Stimulated activated CD4-positive, alpha-beta T cell treated with anti-CD3 and anti-CD28 coated beads, Interleukin-12 subunit alpha, Interleukin-12 subunit beta, amount 100 ng/mL, for 4 hours (primary cell): Measurements from ENCODE around the gene PHYKPL.
"Not testable (repeated sequence)": the region's sequence is repeated elsewhere in the genome, so short reads cannot be mapped to it uniquely, and the experiment has no call there.

Experiments used
- DNase-seq: peaks from one replicate; pipeline ENCODE4 v3.0.0-alpha.2; 2020

PHYKPL gene

DNA sequence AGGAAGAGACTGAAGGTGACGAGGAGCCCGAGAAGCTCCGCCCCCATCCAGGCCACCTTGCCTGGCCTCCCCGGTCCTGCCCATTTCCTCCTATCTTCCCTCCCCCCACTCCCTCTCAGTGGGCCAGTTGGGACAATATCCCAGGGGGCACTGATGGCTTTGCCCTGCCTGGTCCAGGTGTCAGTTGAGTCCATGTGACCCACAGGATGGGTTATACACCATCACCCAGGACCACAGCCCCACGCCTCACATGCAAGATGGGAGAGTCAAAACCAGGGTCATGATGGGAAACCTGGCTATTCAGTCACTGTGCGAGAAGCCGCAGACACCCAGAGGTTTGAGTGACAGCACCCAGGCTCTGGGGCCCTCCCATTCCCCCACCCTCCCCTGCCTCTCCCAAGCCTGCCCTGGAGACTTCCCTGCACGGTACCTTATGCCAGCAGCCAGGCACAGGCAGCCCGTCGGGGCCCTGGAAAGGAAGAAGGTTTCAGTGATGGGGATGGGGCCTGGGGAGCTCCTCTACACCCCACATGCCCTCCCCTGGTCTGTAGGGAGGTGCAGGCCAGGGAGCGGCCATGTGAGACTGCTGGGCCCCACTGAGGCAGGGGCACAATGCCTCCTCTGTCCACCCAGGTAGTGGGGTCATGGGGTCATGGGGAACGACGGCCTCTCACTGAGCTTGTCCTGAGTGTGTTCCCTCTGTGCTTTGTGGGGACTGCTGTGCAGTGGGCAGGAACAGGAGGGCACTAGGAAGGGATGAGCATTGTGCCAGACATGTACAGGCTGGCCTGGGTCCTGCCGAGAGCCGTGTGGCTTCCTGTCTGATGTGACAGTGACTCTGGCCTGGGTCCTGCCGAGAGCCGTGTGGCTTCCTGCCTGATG lies 6.3 kb upstream of the PHYKPL start:
- no peak for DNase-seq

DNA sequence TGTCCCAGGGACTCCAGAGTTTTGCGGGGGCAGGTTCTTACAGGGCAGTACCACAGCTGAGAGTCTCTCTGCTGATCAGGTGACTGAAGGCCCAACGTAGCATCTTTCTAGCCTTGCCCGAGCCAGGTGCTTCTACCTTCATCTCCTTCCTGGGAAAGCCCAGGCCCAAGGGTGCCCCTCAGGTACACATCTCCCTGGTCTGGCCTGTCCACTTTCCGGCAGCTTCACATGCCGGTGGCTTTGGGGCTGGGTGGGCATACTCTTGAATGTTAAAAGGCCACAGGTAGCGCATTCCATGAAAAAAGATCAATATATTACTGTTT lies 5.7 kb upstream of the PHYKPL start:
- no peak for DNase-seq

GRCh38 chr5:178237431-178238312 lies 5.1 kb upstream of the PHYKPL start:
- DNase-seq, result no peak

GRCh38 chr5:178236679-178237078 lies 4.1 kb upstream of the PHYKPL start:
- DNase-seq, result no peak

DNA sequence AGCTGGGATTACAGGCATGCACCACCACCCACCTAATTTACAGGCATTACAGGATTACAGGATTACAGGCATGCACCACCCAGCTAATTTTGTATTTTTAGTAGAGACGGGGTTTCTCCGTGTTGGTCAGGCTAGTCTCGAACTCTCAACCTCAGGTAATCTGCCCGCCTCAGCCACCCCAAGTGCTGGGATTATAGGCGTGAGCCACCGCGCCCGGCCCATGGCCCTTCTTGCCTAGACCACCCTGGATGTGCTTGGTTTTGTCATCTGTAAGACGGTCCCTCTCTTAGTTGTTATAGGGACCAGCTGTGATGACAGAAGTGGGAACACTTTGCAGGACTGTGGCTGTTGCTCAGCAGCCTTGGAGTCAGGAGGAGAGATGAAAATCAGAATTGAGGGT lies 3.5 kb upstream of the PHYKPL start:
- DNase-seq, result no peak

GRCh38 chr5:178235588-178235974 lies 3.0 kb upstream of the PHYKPL start:
- DNase-seq, result no peak

DNA sequence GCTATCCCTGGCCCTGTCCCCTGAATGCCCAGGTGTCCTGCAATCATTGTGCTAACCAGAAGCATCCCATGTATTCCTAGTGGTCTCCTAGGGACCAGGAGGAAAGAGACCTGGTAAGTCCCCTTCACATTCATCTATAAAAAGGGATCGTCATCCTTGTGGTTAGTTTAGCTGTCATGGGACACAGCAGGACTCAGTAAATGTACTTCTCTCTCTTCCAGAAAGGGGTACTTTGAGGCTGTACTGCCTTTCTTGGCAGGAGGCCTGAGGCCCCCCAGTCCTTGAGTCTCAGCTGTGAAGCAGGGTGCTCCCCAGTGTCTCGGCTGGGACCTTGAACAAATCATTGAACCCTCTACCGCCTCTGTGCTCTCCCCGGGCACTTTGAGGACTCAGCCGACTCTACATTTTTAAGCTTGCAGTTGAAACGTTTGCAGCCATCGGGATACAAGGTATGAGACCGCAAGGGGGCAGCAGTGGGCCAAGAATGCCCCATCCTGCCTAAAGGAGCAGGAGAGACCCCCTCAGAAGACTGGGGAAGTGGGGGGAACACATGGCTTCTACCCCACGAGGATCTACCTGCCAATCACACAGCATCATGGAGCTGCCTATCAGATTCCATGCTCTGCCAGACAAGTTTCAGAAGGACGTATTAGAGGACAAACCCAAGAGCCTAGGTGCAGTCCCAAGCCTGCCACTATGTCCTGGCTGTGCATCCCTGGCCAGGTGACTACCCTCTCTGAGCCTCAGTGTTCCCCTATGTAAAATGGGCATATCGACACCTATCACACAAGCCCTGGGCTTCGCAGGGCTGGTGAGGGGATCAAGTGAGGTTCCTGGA lies 2.4 kb upstream of the PHYKPL start:
- peak; percentile 70 for DNase-seq

DNA sequence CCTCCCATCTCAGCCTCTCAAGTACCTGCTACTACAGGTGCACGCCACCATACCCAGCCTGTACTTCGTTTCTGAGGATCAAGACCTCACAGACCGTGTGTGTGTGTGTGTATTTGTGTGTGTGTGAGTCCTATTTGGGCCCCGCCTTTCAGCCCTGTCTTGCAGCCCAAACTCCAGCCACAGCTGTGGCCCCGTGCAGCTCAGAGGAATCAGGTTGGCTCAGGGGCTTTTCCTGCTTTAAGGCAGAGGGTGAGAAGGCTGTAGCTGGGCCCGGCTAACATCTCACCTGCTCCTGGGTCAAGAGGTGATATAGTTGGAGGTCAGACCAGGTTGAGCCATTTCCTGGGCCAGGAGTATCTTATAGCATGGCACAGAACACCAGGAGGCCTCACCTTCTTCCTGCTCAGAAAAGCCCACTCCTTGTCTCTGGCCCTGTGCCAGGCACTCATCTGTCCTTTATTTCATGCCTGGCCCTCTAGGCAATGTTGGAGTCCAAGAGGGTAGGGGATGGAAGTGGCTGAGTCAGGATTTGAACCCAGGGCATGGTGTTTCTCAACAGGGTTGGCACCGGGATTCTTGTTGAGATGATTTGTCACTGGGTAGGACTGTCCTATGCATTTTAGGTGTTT lies 1.6 kb upstream of the PHYKPL start:
- DNase-seq, result no peak

- no peak for DNase-seq
Measured at GRCh38 chr5:178232920-178233429, 373 bp upstream of the PHYKPL start.

GRCh38 chr5:178231539-178232123 lies 971 bp downstream of the PHYKPL start:
- DNase-seq, result no peak

DNA sequence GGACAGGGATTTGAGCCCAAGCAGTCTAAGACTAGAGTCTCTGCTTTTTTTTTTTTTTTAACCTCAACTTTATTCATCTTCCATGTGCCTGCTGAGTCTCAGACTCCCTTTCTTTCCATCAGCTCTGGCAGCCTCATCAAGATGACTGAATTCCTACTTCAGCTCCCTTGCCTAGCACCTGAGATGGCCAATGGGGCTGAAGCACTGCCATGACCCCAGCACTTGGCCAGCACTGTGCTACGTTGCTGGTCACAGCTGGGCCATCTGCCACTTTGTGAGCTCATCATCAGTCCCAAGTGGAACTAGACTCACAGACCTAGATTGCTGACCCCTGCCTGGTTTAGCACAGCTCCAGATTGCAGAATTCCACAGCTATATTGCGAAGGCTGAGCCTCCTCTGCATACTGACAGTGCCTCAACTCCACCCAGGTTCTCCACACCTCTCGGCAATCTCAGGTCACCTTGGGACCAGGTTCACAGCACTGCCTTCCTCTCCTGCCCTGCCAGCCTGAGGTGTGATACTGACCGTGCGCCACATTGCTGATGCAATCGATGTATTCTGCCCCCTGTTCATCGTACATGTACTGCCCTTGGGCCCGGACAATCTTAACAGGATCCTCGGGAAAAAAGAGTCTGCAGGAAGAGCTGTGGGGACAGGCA lies 1.6 kb downstream of the PHYKPL start:
- DNase-seq, result no peak

DNA sequence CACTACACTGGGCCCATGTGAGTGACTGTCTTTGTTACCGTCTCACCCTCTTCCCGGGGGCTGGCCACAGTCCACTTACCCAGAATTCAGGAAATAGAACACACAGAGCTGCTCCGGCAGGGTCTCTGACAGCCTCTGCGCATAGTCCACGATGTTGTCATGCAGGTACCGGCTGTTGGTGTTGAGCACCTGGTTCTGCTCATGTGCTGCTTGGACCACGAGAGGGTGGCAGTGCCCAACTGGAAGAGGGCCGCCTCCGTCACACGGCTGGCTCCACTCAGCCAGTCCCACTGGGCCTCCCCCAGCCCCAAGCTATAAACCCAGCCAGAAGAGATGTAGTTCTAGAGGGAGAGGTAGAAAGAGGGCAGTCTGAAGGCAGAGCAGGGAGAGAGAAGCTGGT lies 2.7 kb downstream of the PHYKPL start:
- DNase-seq, result no peak

- DNase-seq, result not testable (repeated sequence)
Measured at GRCh38 chr5:178229111-178229510, 3.5 kb downstream of the PHYKPL start.

DNA sequence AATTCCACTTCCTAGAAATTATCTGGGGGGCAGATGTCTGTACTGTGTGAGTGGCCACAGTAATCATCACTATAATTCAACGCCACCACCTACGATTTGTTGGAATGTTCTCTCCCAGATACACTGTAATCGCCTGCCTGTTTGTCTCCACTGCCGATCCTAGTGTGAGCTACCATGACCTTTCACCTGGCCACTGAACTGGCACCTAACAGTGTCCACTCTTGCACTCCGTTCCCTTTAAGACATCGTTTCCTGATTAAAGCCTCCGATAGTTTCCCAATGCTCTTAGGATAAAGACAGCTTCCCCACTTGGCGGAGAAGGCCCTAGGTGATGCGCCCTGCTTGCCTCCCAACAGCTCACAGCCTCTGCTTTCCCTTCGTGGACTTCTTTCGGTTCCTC lies 4.0 kb downstream of the PHYKPL start:
- DNase-seq, result no peak

- no peak for DNase-seq
Measured at GRCh38 chr5:178227929-178228328, 4.7 kb downstream of the PHYKPL start.

DNA sequence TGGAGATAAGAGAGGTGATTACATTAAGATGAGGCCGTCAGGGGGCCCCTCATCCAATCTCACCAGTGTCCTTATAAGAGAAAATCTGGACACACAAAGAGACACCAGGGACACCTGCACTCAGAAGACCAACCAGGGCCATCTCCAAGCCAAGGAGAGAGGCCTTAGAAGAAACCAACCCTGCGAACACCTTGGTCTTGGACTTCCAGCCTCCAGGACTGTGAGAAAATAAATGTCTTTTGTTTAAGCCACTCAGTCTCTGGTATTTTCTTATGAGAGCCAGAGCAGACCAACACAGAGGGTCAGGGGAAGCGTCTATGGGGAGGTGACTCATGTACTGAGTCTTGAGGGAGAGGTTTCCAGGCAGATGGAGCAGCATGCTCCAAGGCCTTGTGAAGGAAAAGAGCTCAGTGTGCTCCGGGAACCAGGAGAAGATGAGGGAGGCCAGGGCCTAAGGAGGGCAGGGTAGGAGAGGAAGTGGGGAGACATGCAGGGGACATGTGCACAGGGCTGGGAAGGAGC lies 5.4 kb downstream of the PHYKPL start:
- DNase-seq, result no peak

GRCh38 chr5:178225174-178225573 lies 7.4 kb downstream of the PHYKPL start:
- no peak for DNase-seq

GRCh38 chr5:178224403-178224802 lies 8.2 kb downstream of the PHYKPL start:
- DNase-seq, result no peak

GRCh38 chr5:178223828-178224335 lies 8.7 kb downstream of the PHYKPL start:
- DNase-seq, result no peak

GRCh38 chr5:178223196-178223773 lies 9.3 kb downstream of the PHYKPL start:
- DNase-seq, result no peak

- DNase-seq, result no peak
Measured at GRCh38 chr5:178222292-178222691, 10.3 kb downstream of the PHYKPL start.
